Pancreas (tissue), 10 donors: ENCODE data around the gene CCL18. TPM values are rescaled to one million over a fixed set of nuclear protein-coding genes. Genes with fewer than 3 reads are reported as not detected.
"Not testable (repeated sequence)": the region's sequence is repeated elsewhere in the genome, so short reads cannot be mapped to it uniquely, and the experiment has no call there.

Experiments
- ATAC-seq, 4 donors: fragments of 200-7000 bp; cut with Tn5 transposase; one replicate each; pipeline versions ENCODE4 v1.8.0 to v1.9.1; 2020; ENCODE audit warnings: mild to moderate bottlenecking in 4 of 4, moderate library complexity in 4 of 4
- DNase-seq, 6 donors: peaks; one replicate each; pipeline ENCODE4 v3.0.0-alpha.2; 2020
- FAIRE-seq: peaks from 2 replicates; lab custom pipeline; 2012; peaks lifted over from hg19 to GRCh38; lab: Jason Lieb, UNC
- H3K27ac ChIP-seq, 4 donors: fragments of 200-600 bp; sonication (generic); 1 replicate in 3 of 4; 2 replicates in 1 of 4; pipeline versions ENCODE4 v1.5.0 to v1.8.0; 2020
- H3K27me3 ChIP-seq, 4 donors: fragments of 200-600 bp; one replicate each; pipeline ENCODE4 v1.8.0; 2021
- H3K36me3 ChIP-seq, 3 donors: fragments of 200-600 bp; sonication (generic) in 1 of 3; one replicate each; pipeline versions ENCODE4 v1.5.0 to v1.8.0; 2020 to 2021
- H3K4me1 ChIP-seq, 3 donors: fragments of 200-600 bp; one replicate each; pipeline ENCODE4 v1.8.0; 2021
- H3K4me3 ChIP-seq, 4 donors: fragments of 200-600 bp; sonication (generic) in 2 of 4; one replicate each; pipeline versions ENCODE4 v1.5.0 to v1.8.0; 2020 to 2021
- H3K9me3 ChIP-seq, 4 donors: fragments of 200-600 bp; one replicate each; pipeline ENCODE4 v1.8.0; 2021
- WGBS, 2 donors: extraction: QIAGEN DNeasy Blood & Tissue Kit; methylation state at CpG; one replicate each; pipeline ENCODE4 v1.1.7; 2013; 5-methylcytosine and 5-hydroxymethylcytosine counted together
- intact Hi-C, 3 donors: fragments of 100-400 bp; cut with DNase I; formaldehyde crosslinking; loops; one replicate each; pipeline versions ENCODE4 v1.11.1 to v1.14.2; 2022
- polyA plus RNA-seq, 2 donors: library from polyadenylated mRNA; stranded (reverse); fragments of 200-250 nt; gene quantifications; one replicate each; pipeline ENCODE4 v1.2.3, GENCODE V29; 2013
- total RNA-seq, 6 donors: library from RNA; stranded (reverse); fragmentation: NEBNext Ultra II Directional in 4 of 6; extraction: Animal tissue kit (Norgen Biotek cat#: 25700) in 4 of 6; gene quantifications; one replicate each; pipeline versions ENCODE4 v1.2.1 to v1.2.4, GENCODE V29; 2021 to 2023
- TF ChIP-seq, protein P1 (sequence below), 4 donors: fragments of 200-600 bp; sonication (generic) in 3 of 4; IDR thresholded peaks; one replicate each; pipeline versions ENCODE4 v1.5.0 to v1.8.0; 2021; ENCODE audit warnings: antibody characterized with exemption in 4 of 4
- donor health status: healthy with polysubstance abuse.
- donor health status: DM: no; HTN: no; CAD: no; lungs with moderate emphysema.
- donor health status: DM: no; HTN: no; CAD: no.
- donor health status: control.
- donor health status: control.
- donor health status: Bipolar disorder and iron deficiency.
- donor health status: DM: yes; HTN: yes; CAD: no.
- donor health status: DM: no; HTN: no; CAD: no.
- donor health status: DM: no; HTN: no; CAD: no.
- donor health status: DM: yes; HTN: yes; CAD: no.

CCL18 gene
- total and polyA plus RNA-seq, 8 donors = 0.13 to 1.5 (median 1.1) TPM; not detected in 4

DNA sequence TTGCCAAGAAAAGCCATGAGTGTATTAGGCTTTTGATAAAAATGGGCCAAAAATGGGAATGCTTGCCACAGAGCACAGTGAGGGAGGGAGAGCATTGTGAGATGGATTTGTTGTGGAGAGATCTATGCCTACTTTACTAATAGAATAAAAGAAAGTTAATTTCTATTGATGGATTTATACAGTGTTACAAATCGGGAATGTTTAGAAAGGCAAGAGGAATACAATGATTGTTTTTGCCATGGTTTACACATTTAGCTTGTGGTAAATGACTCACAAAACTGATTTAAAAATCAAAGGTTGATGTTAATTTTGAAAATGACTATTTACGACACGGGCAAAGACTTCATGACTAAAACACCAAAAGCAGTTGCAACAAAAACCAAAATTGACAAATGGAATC lies 56.1 kb downstream of the CCL18 start:
- DNase-seq (no peak), ATAC-seq (no peak), FAIRE-seq (no peak)
- Histone ChIP-seq H3K4me1 (no peaks in the 10 kb centered on the region), H3K4me3 (no peak overlapping the region), H3K27ac (no peak overlapping the region), H3K27me3 (peaks cover 0 to 3% (median 0%) of the 10 kb centered on the region in 4 donors), H3K36me3 (no peaks in the 10 kb centered on the region), H3K9me3 (no peaks in the 10 kb centered on the region)
- WGBS, 2 donors = 64 to 68% methylated on average over 3 of the region's 3 CpGs
- TF ChIP-seq, protein P1, sequence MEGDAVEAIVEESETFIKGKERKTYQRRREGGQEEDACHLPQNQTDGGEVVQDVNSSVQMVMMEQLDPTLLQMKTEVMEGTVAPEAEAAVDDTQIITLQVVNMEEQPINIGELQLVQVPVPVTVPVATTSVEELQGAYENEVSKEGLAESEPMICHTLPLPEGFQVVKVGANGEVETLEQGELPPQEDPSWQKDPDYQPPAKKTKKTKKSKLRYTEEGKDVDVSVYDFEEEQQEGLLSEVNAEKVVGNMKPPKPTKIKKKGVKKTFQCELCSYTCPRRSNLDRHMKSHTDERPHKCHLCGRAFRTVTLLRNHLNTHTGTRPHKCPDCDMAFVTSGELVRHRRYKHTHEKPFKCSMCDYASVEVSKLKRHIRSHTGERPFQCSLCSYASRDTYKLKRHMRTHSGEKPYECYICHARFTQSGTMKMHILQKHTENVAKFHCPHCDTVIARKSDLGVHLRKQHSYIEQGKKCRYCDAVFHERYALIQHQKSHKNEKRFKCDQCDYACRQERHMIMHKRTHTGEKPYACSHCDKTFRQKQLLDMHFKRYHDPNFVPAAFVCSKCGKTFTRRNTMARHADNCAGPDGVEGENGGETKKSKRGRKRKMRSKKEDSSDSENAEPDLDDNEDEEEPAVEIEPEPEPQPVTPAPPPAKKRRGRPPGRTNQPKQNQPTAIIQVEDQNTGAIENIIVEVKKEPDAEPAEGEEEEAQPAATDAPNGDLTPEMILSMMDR (IDR thresholded peaks at IDR 0.05) = no peak
- intact Hi-C loops = loop anchor here in 1 of 3 donors (5.0 kb wide), 1 partner anchor 62 kb away; no protein-coding TSS in a partner anchor

DNA sequence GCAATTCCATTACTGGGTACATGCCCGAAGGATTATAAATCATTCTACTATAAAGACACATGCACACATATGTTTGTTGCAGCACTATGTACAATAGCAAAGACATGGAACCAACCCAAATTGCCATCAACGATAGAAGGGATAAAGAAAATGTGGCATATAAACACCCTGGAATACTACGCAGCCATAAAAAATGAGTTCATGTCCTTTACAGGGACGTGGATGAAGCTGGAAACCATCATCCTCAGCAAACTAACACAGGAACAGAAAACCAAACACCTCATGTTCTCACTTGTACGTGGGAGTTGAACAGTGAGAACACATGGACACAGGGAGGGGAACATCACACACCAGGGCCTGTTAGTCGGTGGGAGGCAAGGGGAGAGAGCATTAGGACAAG lies 57.0 kb downstream of the CCL18 start:
- not testable (repeated sequence) for H3K36me3 ChIP-seq, FAIRE-seq, H3K27ac ChIP-seq, DNase-seq, H3K4me1 ChIP-seq, ATAC-seq, H3K27me3 ChIP-seq, H3K4me3 ChIP-seq, H3K9me3 ChIP-seq
- intact Hi-C loops = loop anchor here in 1 of 3 donors (5.0 kb wide), 1 partner anchor 61 kb away; no protein-coding TSS in a partner anchor
- WGBS, 2 donors = 57 to 60% methylated on average over 6 of the region's 6 CpGs

Other genes with a start within 250 kb of the CCL18 start
- not detected for gene HEATR9, start 195.4 kb upstream of the CCL18 start, total RNA-seq
- gene HEATR9, start 195.4 kb upstream of the CCL18 start, polyA plus RNA-seq = not detected
- gene CCL5, start 183.9 kb upstream of the CCL18 start, total RNA-seq = 1 to 10 TPM in 4 of 6 donors, under 1 TPM in 2; 0.47 to 3.5 (median 2.0) TPM
- 1 to 10 TPM; 1.5 to 2.1 TPM for gene CCL5, start 183.9 kb upstream of the CCL18 start, polyA plus RNA-seq
- under 1 TPM in 1 of 6 donors, not detected in 5; 0.31 TPM for gene RDM1, start 133.5 kb upstream of the CCL18 start, total RNA-seq
- gene RDM1, start 133.5 kb upstream of the CCL18 start, polyA plus RNA-seq = not detected
- not detected for gene LYZL6, start 120.6 kb upstream of the CCL18 start, total RNA-seq
- gene LYZL6, start 120.6 kb upstream of the CCL18 start, polyA plus RNA-seq = not detected
- gene CCL16, start 82.8 kb upstream of the CCL18 start, total RNA-seq = not detected
- gene CCL16, start 82.8 kb upstream of the CCL18 start, polyA plus RNA-seq = under 1 TPM; 0.14 to 0.30 TPM
- gene CCL14, start 77.5 kb upstream of the CCL18 start, total RNA-seq = 10 to 100 TPM in 1 of 6 donors, 1 to 10 TPM in 5; 1.9 to 11.5 (median 5.0) TPM
- 10 to 100 TPM in 1 of 2 donors, 1 to 10 TPM in 1; 5.7 to 53.7 TPM for gene CCL14, start 77.5 kb upstream of the CCL18 start, polyA plus RNA-seq
- gene CCL15, start 62.7 kb upstream of the CCL18 start, total RNA-seq = under 1 TPM in 3 of 6 donors, not detected in 3; 0.32 to 0.55 (median 0.32) TPM
- gene CCL15, start 62.7 kb upstream of the CCL18 start, polyA plus RNA-seq = under 1 TPM in 1 of 2 donors, not detected in 1; 0.59 TPM
- gene CCL23, start 46.3 kb upstream of the CCL18 start, total RNA-seq = 1 to 10 TPM in 2 of 6 donors, under 1 TPM in 2, not detected in 2; 0.39 to 2.2 (median 0.93) TPM
- under 1 TPM; 0.46 to 0.70 TPM for gene CCL23, start 46.3 kb upstream of the CCL18 start, polyA plus RNA-seq
- gene CCL3, start 25.9 kb downstream of the CCL18 start, total RNA-seq = 1 to 10 TPM in 4 of 6 donors, under 1 TPM in 2; 0.28 to 3.5 (median 1.2) TPM
- gene CCL3, start 25.9 kb downstream of the CCL18 start, polyA plus RNA-seq = under 1 TPM; 0.56 to 0.76 TPM
- gene CCL4, start 39.6 kb downstream of the CCL18 start, total RNA-seq = 1 to 10 TPM in 4 of 6 donors, under 1 TPM in 2; 0.28 to 2.0 (median 1.5) TPM
- under 1 TPM; 0.47 to 0.99 TPM for gene CCL4, start 39.6 kb downstream of the CCL18 start, polyA plus RNA-seq
- gene TBC1D3B, start 112.4 kb downstream of the CCL18 start, total RNA-seq = 1 to 10 TPM; 2.2 to 5.7 (median 3.4) TPM
- gene TBC1D3B, start 112.4 kb downstream of the CCL18 start, polyA plus RNA-seq = 1 to 10 TPM; 3.9 to 4.5 TPM
- gene CCL3L1, start 132.5 kb downstream of the CCL18 start, total RNA-seq = under 1 TPM in 3 of 6 donors, not detected in 3; 0.32 to 0.44 (median 0.43) TPM
- under 1 TPM in 1 of 2 donors, not detected in 1; 0.38 TPM for gene CCL3L1, start 132.5 kb downstream of the CCL18 start, polyA plus RNA-seq
- gene CCL4L2, start 146.8 kb downstream of the CCL18 start, total RNA-seq = under 1 TPM in 2 of 6 donors, not detected in 4; 0.76 to 0.90 TPM
- gene CCL4L2, start 146.8 kb downstream of the CCL18 start, polyA plus RNA-seq = under 1 TPM in 1 of 2 donors, not detected in 1; 0.16 TPM
- under 1 TPM in 5 of 6 donors, not detected in 1; 0.16 to 0.55 (median 0.28) TPM for gene TBC1D3I, start 200.3 kb downstream of the CCL18 start, total RNA-seq
- gene TBC1D3I, start 200.3 kb downstream of the CCL18 start, polyA plus RNA-seq = under 1 TPM; 0.09 to 0.34 TPM